Chondrocyte (in vitro differentiated cells): ENCODE data around the gene IRAK3. TPM values are rescaled to one million over a fixed set of nuclear protein-coding genes. Genes with fewer than 3 reads are reported as not detected.

Experiments used
- total RNA-seq: library from RNA; stranded (reverse); gene quantifications from 3 replicates; pipeline ENCODE4 v1.2.1, GENCODE V29; 2021

Gene IRAK3
- total RNA-seq, 1 donor from 2014 or later: 1.9 TPM

Other genes with a start within 250 kb of the IRAK3 start
- 21.1 to 27.2 TPM (median 22.8 TPM) in 3 replicates for gene LLPH, start 58.5 kb upstream of the IRAK3 start, total RNA-seq
- 34.1 to 44.6 TPM (median 42.6 TPM) in 3 replicates for gene TMBIM4, start 19.2 kb upstream of the IRAK3 start, total RNA-seq
- 1.5 to 2.9 TPM (median 2.3 TPM) in 3 replicates for gene HELB, start 113.3 kb downstream of the IRAK3 start, total RNA-seq